Skeletal muscle cell (primary cell): ENCODE results near the gene RNU6-8.

ENCODE experiments used
- DNase-seq: peaks from one replicate; pipeline ENCODE4 v3.0.0-alpha.2; 2010; ENCODE audit warnings: low read depth
- H3K4me3 ChIP-seq: 2 replicates; pipeline ENCODE4 v1.5.1; 2011; ENCODE audit warnings: low read depth, mild to moderate bottlenecking, control low read depth, low read length, moderate library complexity

RNU6-8 gene

GRCh38 chr14:32206552-32206951 lies 3.5 kb upstream of the RNU6-8 start:
- H3K4me3 ChIP-seq, result no peak overlapping the region
- no peak for DNase-seq

GRCh38 chr14:32205984-32206383 lies 2.9 kb upstream of the RNU6-8 start:
- no peak overlapping the region for H3K4me3 ChIP-seq
- no peak for DNase-seq

GRCh38 chr14:32205554-32205953 lies 2.5 kb upstream of the RNU6-8 start:
- H3K4me3 ChIP-seq, result no peak overlapping the region
- no peak for DNase-seq

- peak overlapping the region; percentile 74 for H3K4me3 ChIP-seq
- DNase-seq, result no peak
Observed at GRCh38 chr14:32203928-32204357, 874 bp upstream of the RNU6-8 start.

- H3K4me3 ChIP-seq, result peak overlapping the region; percentile 74
- DNase-seq, result no peak
Observed at GRCh38 chr14:32202491-32202997, 525 bp downstream of the RNU6-8 start.

- no peak for DNase-seq
- peak within 1 kb of the TSS; percentile 74 for H3K4me3 ChIP-seq
Observed at GRCh38 chr14:32201816-32202490, 1.1 kb downstream of the RNU6-8 start, which contains the start of gene RNU6-7. Gene RNU6-7, plus strand, starts transcription at chr14:32202045.

- peak overlapping the region; percentile 74 for H3K4me3 ChIP-seq
- no peak for DNase-seq
Observed at GRCh38 chr14:32201193-32201815, 1.8 kb downstream of the RNU6-8 start.

- H3K4me3 ChIP-seq, result peak overlapping the region; percentile 74
- DNase-seq, result no peak
Observed at GRCh38 chr14:32200368-32201192, 2.5 kb downstream of the RNU6-8 start.

- DNase-seq, result no peak
- H3K4me3 ChIP-seq, result no peak overlapping the region
Observed at GRCh38 chr14:32197919-32198318, 5.2 kb downstream of the RNU6-8 start.

- no peak for DNase-seq
- no peak overlapping the region for H3K4me3 ChIP-seq
Observed at GRCh38 chr14:32195636-32196035, 7.4 kb downstream of the RNU6-8 start.

- no peak for DNase-seq
- no peak overlapping the region for H3K4me3 ChIP-seq
Observed at GRCh38 chr14:32193532-32193931, 9.5 kb downstream of the RNU6-8 start.

- no peak for DNase-seq
- H3K4me3 ChIP-seq, result no peak overlapping the region
Observed at GRCh38 chr14:32192712-32193373, 10.2 kb downstream of the RNU6-8 start.

- DNase-seq, result no peak
- H3K4me3 ChIP-seq, result no peak overlapping the region
Observed at GRCh38 chr14:32190673-32191072, 12.4 kb downstream of the RNU6-8 start.

GRCh38 chr14:32189811-32190210 lies 13.3 kb downstream of the RNU6-8 start:
- no peak for DNase-seq
- no peak overlapping the region for H3K4me3 ChIP-seq

GRCh38 chr14:32186248-32186647 lies 16.8 kb downstream of the RNU6-8 start:
- no peak for DNase-seq
- no peak overlapping the region for H3K4me3 ChIP-seq

GRCh38 chr14:32185097-32185496 lies 18.0 kb downstream of the RNU6-8 start:
- no peak overlapping the region for H3K4me3 ChIP-seq
- no peak for DNase-seq

- no peak for DNase-seq
- no peak overlapping the region for H3K4me3 ChIP-seq
Observed at GRCh38 chr14:32183151-32184058, 19.7 kb downstream of the RNU6-8 start.

- DNase-seq, result no peak
- H3K4me3 ChIP-seq, result no peak overlapping the region
Observed at GRCh38 chr14:32171469-32171868, 31.6 kb downstream of the RNU6-8 start.

GRCh38 chr14:32169191-32169590 lies 33.9 kb downstream of the RNU6-8 start:
- DNase-seq, result no peak
- no peak overlapping the region for H3K4me3 ChIP-seq
